Activated T-helper 1 cell treated with anti-CD3 and anti-CD28 coated beads, Interleukin-12 subunit alpha, Interleukin-12 subunit beta, Interleukin-2, Interleukin-4 antibody, amounts not matched to agents 30 ng/mL and 10 ng/mL and 1 ng/mL, durations not matched to agents 14 hours and 24 hours and 36 hours (primary cell): ENCODE measurements around the gene ALDH9A1. TPM values are rescaled to one million over a fixed set of nuclear protein-coding genes. Genes with fewer than 3 reads are reported as not detected.
"Not testable (repeated sequence)": the region's sequence is repeated elsewhere in the genome, so short reads cannot be mapped to it uniquely, and the experiment has no call there.

Experiments used
- DNase-seq: peaks from one replicate; pipeline ENCODE4 v3.0.0; 2021; ENCODE audit warnings: low spot score
- H3K27ac Mint-ChIP-seq: one replicate; pipeline ENCODE4 v1.8.0; 2021; ENCODE audit warnings: mild to moderate bottlenecking, mixed read lengths
- H3K27me3 Mint-ChIP-seq: one replicate; pipeline ENCODE4 v1.8.0; 2022; ENCODE audit warnings: mild to moderate bottlenecking, moderate library complexity, mixed read lengths; ENCODE audit not compliant: insufficient read depth
- H3K36me3 Mint-ChIP-seq: one replicate; pipeline ENCODE4 v1.8.0; 2021; ENCODE audit warnings: low read depth, mixed read lengths
- H3K4me1 Mint-ChIP-seq: one replicate; pipeline ENCODE4 v1.8.0; 2021; ENCODE audit warnings: low read depth, mixed read lengths
- H3K4me3 Mint-ChIP-seq: one replicate; pipeline ENCODE4 v1.8.0; 2021; ENCODE audit warnings: mild to moderate bottlenecking, moderate library complexity, mixed read lengths
- H3K9me3 Mint-ChIP-seq: one replicate; pipeline ENCODE4 v1.8.0; 2021; ENCODE audit warnings: mixed read lengths
- intact Hi-C: fragments of 100-400 bp; cut with micrococcal nuclease; formaldehyde crosslinking; loops from one replicate; pipeline ENCODE4 v1.15.1; 2024
- total RNA-seq: library from RNA; stranded (reverse); gene quantifications from 2 replicates; pipeline ENCODE4 v1.2.3, GENCODE V29; 2022

The ALDH9A1 gene
- 41.7 and 42.8 TPM in 2 replicates for total RNA-seq

DNA sequence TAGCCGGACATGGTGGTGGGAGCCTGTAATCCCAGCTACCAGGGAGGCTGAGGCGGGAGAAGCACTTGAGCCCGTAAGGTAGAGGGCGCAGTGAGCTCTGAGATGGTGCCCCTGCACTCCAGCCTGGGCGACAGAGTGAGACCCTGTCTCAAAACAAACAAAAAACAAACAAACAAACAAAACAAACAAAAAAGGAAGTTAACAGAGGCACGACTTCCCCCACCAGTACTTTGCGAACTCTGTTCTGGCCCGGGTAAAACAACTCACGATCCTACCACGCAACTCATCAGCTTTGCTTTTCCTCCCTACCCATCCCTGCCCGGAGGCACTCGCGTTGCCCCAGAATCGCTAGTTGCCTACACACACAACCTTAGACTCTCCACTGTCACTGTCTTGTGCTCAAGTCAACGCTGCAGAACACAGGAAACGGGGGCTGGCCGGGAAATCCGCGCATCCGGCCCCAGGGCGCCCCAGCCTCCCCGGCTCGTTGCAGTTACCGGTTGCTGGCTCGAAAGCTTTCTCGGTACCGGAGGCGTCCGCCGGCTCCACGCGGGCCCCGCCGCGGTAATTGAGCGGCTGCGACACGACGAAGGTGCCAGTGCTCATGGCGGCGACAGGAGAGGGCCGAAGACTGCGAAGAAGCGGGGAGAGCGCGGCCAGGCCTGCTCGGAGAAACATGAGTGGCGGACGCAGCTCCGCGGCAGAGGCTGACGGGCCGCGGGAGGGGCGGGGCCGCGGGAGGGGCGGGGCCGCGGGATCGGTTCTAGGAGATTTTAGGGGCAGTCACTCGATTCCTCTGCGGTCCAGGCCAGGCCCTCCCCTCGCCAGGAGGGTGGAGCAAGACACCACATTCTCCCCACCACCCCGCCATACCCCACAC, at the start of gene ALDH9A1:
Gene ALDH9A1, minus strand, starts transcription at position 682 of the 880 bp plus-strand sequence. Its CDS starts 4 bp downstream, at position 678.
- peak; percentile 82 for DNase-seq
- Mint-ChIP-seq H3K27ac (peak within 1 kb of the TSS; percentile 97), H3K36me3 (peaks cover 17% of the 10 kb centered on the region), H3K27me3 (peaks cover 2% of the 10 kb centered on the region), H3K9me3 (no peaks in the 10 kb centered on the region), H3K4me3 (peak within 1 kb of the TSS; percentile 95), H3K4me1 (peaks cover 20% of the 10 kb centered on the region)
- intact Hi-C loops = loop anchor here (1.0 to 5.0 kb wide), 9 partner anchors 67 to 469 kb away; partner anchors contain the start of genes FAM78B, MGST3, TMCO1 and UCK2

DNA sequence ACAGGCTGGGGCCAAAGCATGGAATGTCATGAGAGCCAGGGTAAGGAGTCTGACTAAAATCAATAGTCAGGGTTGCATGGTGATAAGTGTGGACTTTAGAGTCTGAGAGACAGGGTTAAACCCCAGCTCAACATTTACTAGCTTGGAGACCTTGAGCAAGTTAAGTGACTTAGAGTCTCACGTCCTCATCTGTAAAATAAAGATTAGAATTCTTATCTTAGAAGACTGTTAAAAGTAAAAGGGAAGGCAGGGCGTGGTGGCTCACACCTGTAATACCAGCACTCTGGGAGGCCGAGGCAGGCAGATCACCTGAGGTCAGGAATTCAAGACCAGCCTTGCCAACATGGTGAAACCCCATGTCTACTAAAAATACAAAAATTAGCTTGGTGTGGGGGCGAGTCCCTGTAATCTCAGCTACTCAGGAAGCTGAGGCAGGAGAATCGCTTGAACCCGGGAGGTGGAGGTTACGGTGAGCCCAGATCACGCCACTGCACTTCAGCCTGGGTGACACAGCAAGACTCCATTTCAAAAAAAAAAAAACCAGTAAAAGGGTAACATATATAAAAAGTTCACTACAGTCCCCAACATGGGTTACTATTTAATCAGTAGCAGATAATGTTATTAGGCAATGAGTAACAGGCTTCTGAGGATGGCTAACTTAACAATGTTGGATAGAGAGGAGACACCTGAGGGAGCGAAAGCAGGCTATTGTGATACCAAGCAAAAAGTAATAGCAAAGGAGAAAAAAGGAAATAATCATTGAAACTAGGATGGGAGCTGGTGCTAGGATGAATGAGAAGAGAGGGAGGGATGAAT, 49.5 kb upstream of the ALDH9A1 start:
- Mint-ChIP-seq H3K4me1 (no peaks in the 10 kb centered on the region), H3K4me3 (no peak overlapping the region), H3K36me3 (peaks cover 20% of the 10 kb centered on the region), H3K27ac (no peak overlapping the region), H3K9me3 (no peaks in the 10 kb centered on the region), H3K27me3 (no peaks in the 10 kb centered on the region)
- intact Hi-C loops = no loop called here
- DNase-seq = no peak

DNA sequence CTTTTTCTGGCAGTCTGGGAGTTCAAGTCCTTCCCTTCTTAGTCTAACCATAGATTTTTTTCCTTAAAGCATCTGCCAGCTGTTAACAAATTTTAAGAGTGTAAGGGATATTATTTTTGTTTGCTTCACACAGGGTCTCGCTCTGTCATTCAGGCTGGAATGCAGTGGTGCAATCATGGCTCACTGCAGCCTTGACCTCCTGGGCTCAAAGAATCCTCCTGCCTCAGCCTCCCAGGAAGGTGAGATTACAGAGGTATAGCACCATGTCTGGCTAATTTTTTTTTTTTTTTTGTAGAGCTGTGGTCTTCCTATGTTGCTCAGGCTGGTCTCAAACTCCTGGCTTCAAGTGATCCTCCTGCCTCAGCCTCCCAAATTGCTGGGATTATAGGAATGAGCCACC, 46.6 kb upstream of the ALDH9A1 start:
- H3K27me3 Mint-ChIP-seq, H3K27ac Mint-ChIP-seq, H3K4me1 Mint-ChIP-seq, intact Hi-C loops, H3K4me3 Mint-ChIP-seq, DNase-seq, H3K9me3 Mint-ChIP-seq: not testable (repeated sequence)
- H3K36me3 Mint-ChIP-seq = peaks cover 39% of the 10 kb centered on the region

DNA sequence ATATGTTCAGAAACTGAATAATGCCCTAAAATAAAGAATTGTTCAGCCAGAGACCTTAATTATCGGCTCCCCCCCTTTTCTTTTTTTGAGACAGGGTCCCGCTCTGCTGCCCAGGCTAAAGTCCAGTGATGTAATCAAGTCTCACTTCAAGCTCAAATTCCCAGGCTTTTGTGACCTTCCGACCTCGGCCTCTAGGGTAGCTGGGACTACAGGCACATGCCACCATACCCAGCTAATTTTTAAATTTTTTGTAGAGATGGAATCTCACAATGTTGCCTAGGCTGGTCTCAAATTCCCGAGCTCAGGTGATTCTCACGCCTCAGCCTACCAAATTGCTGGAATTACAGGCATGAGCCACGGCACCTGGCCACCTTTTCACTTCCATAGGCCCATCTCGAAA, 43.8 kb upstream of the ALDH9A1 start:
- no peak overlapping the region for H3K27ac Mint-ChIP-seq

DNA sequence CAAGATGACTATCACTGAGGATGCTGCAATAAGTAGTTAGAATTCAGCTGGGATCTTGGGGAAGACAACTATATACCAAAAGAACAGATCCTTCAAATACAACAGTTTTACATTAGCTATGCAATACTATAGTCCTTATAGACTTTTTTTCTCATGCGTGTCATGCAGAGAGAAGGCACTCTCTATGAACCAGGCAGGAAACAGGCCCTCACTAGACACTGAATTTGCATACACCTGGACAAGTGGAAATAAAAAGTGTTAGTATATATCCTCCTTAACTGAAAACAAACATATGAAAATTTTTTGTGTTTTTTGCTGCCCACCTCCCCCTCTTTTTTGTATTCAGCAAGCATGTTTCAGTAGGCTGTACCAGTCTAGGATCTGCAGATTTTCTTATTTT, 40.4 kb upstream of the ALDH9A1 start:
- H3K4me3 Mint-ChIP-seq = no peak overlapping the region
- no peaks in the 10 kb centered on the region for H3K9me3 Mint-ChIP-seq
- H3K27ac Mint-ChIP-seq = no peak overlapping the region
- no peak for DNase-seq
- H3K36me3 Mint-ChIP-seq = peaks cover 25% of the 10 kb centered on the region
- no peaks in the 10 kb centered on the region for H3K27me3 Mint-ChIP-seq
- intact Hi-C loops = no loop called here
- H3K4me1 Mint-ChIP-seq = no peaks in the 10 kb centered on the region

More for the DNA sequence above, 43.8 kb upstream of the ALDH9A1 start:
- Mint-ChIP-seq H3K9me3 (no peaks in the 10 kb centered on the region), H3K36me3 (peaks cover 33% of the 10 kb centered on the region), H3K4me3 (no peak overlapping the region), H3K4me1 (no peaks in the 10 kb centered on the region), H3K27me3 (no peaks in the 10 kb centered on the region)
- intact Hi-C loops = no loop called here
- DNase-seq = no peak

DNA sequence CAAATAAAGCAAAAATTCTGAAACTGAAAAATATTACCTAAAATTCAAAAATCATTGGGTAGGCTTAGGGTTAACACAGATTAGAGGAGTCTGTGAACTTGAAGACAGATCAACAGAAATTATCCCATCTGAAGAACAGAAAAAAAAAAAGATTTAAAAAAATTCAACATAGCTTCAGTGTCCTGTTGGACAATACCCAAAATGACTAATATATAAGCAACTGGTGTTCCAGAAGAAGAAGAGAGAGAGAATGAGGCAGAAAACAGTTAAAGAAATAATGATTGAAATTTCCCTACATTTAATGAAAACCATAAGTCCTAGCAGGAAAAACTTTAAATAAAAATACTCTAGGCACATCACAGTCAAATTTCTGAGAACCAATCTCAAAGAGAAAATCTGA, 38.8 kb upstream of the ALDH9A1 start:
- Mint-ChIP-seq H3K36me3 (peaks cover 18% of the 10 kb centered on the region), H3K9me3 (no peaks in the 10 kb centered on the region), H3K27ac (no peak overlapping the region), H3K27me3 (no peaks in the 10 kb centered on the region), H3K4me1 (no peaks in the 10 kb centered on the region), H3K4me3 (no peak overlapping the region)
- intact Hi-C loops = no loop called here
- DNase-seq = no peak

DNA sequence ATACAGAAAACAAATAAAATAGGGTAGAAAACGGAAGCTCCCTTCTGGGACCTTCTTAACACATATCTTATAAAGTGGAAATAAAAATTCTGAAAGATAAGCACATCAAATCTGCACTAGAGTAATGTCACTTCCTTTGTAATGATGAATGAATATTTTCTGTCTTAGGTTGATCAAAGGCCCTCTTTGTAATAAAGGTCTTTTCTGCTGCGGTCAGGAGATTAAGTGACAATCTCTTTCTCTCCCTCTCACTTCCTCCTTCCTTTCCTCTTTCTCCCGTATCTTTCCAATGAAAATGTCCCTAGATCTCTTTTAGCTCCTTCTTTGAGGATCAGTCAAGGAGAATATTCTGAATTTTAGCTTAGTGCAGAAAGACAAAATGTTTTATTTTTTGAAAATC, 36.5 kb upstream of the ALDH9A1 start:
- Mint-ChIP-seq H3K9me3 (no peaks in the 10 kb centered on the region), H3K27ac (no peak overlapping the region)

DNA sequence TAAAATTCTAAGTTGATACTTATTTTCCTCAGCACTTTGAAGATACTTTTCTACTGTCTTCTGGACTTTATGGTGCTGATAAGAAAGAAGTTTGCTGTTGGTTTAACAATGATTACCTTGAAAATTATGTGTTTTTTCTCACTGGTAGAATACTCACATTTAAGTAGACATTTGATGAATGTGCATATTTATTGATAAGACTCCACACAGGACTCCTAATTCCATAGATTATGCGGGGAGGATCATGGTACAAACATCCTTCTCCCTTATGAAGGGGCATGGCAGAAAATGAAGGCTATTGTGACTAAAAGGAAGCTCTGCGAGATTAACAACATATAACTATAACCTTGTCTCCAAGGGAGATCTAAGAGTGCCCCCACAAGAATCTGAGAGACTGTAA, 28.5 kb upstream of the ALDH9A1 start:
- intact Hi-C loops = no loop called here

More for the DNA sequence above, 36.5 kb upstream of the ALDH9A1 start:
- peaks cover 6% of the 10 kb centered on the region for H3K36me3 Mint-ChIP-seq
- H3K4me3 Mint-ChIP-seq = no peak overlapping the region
- no peaks in the 10 kb centered on the region for H3K27me3 Mint-ChIP-seq
- no peak for DNase-seq
- no peaks in the 10 kb centered on the region for H3K4me1 Mint-ChIP-seq
- intact Hi-C loops = no loop called here

DNA sequence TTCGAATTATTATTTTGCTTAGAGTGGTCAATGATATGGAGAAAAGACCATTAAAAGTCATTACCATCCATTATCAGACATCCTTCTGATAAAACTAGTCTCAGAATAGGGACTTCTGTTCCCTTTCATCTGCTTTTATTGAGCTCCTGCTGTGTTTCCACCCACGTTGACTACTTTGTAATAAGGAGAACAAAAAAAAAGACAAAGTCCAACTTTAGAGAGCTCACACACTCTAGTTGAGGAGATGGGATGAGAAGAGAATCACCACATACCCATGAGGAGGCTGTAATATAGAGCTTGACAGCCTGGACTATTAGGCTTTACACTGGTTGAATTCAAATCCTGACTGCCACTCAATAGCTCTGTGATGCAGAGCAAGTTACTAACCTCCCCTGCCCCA, 27.8 kb upstream of the ALDH9A1 start:
- DNase-seq = no peak
- H3K9me3 Mint-ChIP-seq = no peaks in the 10 kb centered on the region
- intact Hi-C loops = no loop called here
- H3K27ac Mint-ChIP-seq = no peak overlapping the region
- no peaks in the 10 kb centered on the region for H3K27me3 Mint-ChIP-seq
- no peaks in the 10 kb centered on the region for H3K4me1 Mint-ChIP-seq
- H3K4me3 Mint-ChIP-seq = no peak overlapping the region
- H3K36me3 Mint-ChIP-seq = peaks cover 25% of the 10 kb centered on the region

More for the DNA sequence above, 28.5 kb upstream of the ALDH9A1 start:
- H3K36me3 Mint-ChIP-seq = peaks cover 25% of the 10 kb centered on the region
- DNase-seq = no peak
- no peaks in the 10 kb centered on the region for H3K4me1 Mint-ChIP-seq
- H3K27ac Mint-ChIP-seq = no peak overlapping the region
- no peaks in the 10 kb centered on the region for H3K9me3 Mint-ChIP-seq
- H3K27me3 Mint-ChIP-seq = no peaks in the 10 kb centered on the region
- no peak overlapping the region for H3K4me3 Mint-ChIP-seq

DNA sequence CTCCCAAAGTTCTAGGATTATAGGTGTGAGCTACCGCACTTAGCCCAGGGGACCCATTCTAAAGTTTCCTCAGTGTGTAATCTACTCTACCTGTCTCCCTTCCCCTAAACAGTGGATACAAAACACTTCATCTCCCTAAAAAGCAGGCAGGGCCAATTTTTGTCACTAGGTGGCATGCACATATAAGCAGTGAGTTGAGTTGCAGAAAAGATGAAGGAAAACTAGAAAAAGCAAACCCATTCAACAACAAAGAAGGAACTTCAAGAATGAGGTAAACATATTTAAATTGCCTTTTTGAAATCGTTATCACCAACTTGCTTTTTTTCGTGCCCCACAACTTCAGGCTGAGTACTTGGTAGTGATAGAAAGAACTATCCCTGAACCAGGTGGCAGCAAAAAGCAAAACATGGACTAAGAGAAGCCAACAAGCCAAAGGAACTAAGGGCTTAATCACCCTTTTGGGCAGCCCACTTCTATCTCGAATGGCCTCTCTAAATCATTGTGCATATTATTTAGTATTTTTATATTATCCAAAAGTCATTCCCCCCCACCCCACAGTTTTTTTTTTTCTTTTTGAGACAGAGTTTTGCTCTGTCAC, 19.7 kb upstream of the ALDH9A1 start:
- Mint-ChIP-seq H3K4me1 (no peaks in the 10 kb centered on the region), H3K9me3 (no peaks in the 10 kb centered on the region), H3K4me3 (no peak overlapping the region), H3K36me3 (no peaks in the 10 kb centered on the region), H3K27ac (no peak overlapping the region), H3K27me3 (peaks cover 6% of the 10 kb centered on the region)
- peak; percentile 16 for DNase-seq
- intact Hi-C loops = loop anchor here (1.0 to 5.0 kb wide), 2 partner anchors 196 to 759 kb away; no protein-coding TSS in a partner anchor

DNA sequence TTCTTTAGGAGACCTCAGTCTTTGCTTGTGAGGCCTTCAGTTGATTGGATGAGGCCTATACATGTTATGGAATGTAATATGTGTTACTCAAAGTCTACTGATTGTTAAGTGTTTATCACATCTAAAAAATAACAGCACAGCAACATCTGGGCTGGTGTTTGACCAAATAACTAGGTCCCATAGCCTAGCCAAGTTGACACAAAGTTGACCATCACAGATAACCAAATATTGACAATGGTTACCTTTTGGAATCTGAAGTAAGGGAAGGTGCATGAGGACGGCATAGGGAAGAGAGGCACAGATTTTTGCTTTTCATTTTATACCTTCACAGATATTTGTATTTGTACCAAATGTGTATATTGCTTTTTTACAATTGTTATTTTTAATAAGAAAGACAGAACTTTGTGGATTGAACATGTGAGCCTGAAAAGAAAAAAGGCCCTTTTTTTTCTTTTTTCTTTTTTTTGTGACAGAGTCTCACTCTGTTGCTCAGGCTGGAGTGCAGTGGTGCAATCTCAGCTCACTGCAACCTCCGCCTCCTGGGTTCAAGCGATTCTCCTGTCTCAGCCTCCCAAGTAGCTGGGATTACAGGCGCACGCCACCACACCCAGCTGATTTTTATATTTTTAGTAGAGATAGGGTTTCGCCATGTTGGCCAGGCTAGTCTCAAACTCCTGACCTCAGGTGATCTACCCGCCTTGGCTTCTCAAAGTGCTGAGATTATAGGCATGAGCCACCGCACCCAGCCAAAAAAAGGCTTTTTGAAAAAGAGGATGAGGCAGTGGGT, 18.1 kb upstream of the ALDH9A1 start:
- peaks cover 16% of the 10 kb centered on the region for H3K27me3 Mint-ChIP-seq
- H3K4me1 Mint-ChIP-seq, H3K36me3 Mint-ChIP-seq, H3K4me3 Mint-ChIP-seq, H3K27ac Mint-ChIP-seq, H3K9me3 Mint-ChIP-seq, DNase-seq: not testable (repeated sequence)
- intact Hi-C loops = loop anchor here (5.0 kb wide), 1 partner anchor 761 kb away; no protein-coding TSS in a partner anchor

DNA sequence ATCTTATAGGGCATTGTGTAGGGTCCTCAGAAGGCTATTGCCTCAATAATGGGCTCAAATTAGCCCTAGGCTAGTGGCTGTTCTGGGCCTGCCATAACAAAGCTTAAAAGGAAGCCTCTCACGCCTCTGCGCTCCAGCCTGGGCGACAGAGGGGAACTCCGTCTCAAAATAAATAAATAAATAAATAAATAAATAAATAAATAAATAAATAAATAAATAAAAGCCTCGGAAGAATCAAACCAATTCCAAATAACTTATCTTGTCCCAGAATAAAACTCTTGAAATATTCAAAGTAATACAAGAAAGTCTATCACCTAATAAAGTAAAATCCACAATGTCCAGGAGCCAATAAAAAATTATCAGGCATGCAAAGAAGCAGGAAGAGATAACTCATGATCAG, 14.4 kb upstream of the ALDH9A1 start:
- no peak for DNase-seq
- intact Hi-C loops = no loop called here
- H3K27ac Mint-ChIP-seq = no peak overlapping the region
- H3K36me3 Mint-ChIP-seq = no peaks in the 10 kb centered on the region
- H3K4me3 Mint-ChIP-seq = no peak overlapping the region
- H3K4me1 Mint-ChIP-seq = no peaks in the 10 kb centered on the region
- peaks cover 35% of the 10 kb centered on the region for H3K27me3 Mint-ChIP-seq
- H3K9me3 Mint-ChIP-seq = no peaks in the 10 kb centered on the region
